SIG-M5 treated with dmso at 0.1 percent for 504 hours (cell line): ENCODE data around the gene CBLN3.
"Not testable (repeated sequence)": the region's sequence is repeated elsewhere in the genome, so short reads cannot be mapped to it uniquely, and the experiment has no call there.

ENCODE experiments used
- DNase-seq: peaks from one replicate; lab custom pipeline; 2025; ENCODE audit not compliant: unreplicated experiment; lab: John Stamatoyannopoulos, UW

CBLN3 gene

GRCh38 chr14:24406416-24406815 lies 23.1 kb downstream of the CBLN3 start:
- no peak for DNase-seq

GRCh38 chr14:24404814-24405213 lies 24.7 kb downstream of the CBLN3 start:
- DNase-seq: no peak

- DNase-seq: no peak
These were observed 26.0 kb downstream of the CBLN3 start for GRCh38 chr14:24403294-24403998.

GRCh38 chr14:24401810-24402702 lies 27.4 kb downstream of the CBLN3 start:
- DNase-seq: no peak

GRCh38 chr14:24399999-24400718 lies 29.3 kb downstream of the CBLN3 start:
- DNase-seq: no peak

- DNase-seq: no peak
These were observed 30.0 kb downstream of the CBLN3 start for GRCh38 chr14:24399447-24399822.

- DNase-seq: no peak
These were observed 30.6 kb downstream of the CBLN3 start, which contains the start of gene NYNRIN for GRCh38 chr14:24398653-24399446. TSS of gene NYNRIN (plus strand) at chr14:24399003. CDS start at chr14:24399247, 244 bp downstream.

- DNase-seq: no peak
These were observed 31.2 kb downstream of the CBLN3 start for GRCh38 chr14:24398293-24398652.

- no peak for DNase-seq
These were observed 31.7 kb downstream of the CBLN3 start for GRCh38 chr14:24397639-24398292.

GRCh38 chr14:24395609-24396582 lies 33.6 kb downstream of the CBLN3 start:
- peak; percentile 22 for DNase-seq

GRCh38 chr14:24394275-24394674 lies 35.2 kb downstream of the CBLN3 start:
- no peak for DNase-seq

GRCh38 chr14:24392325-24393091 lies 37.0 kb downstream of the CBLN3 start:
- peak; percentile 61 for DNase-seq

GRCh38 chr14:24390701-24391468 lies 38.6 kb downstream of the CBLN3 start:
- DNase-seq: no peak

- DNase-seq: no peak
These were observed 40.1 kb downstream of the CBLN3 start for GRCh38 chr14:24389226-24389848.

- no peak for DNase-seq
These were observed 40.8 kb downstream of the CBLN3 start for GRCh38 chr14:24388474-24389179.

GRCh38 chr14:24387579-24387978 lies 41.9 kb downstream of the CBLN3 start:
- not testable (repeated sequence) for DNase-seq

- no peak for DNase-seq
These were observed 42.5 kb downstream of the CBLN3 start for GRCh38 chr14:24387009-24387345.
